Measurements from ENCODE around the gene CNTNAP2. TPM values are rescaled to one million over a fixed set of nuclear protein-coding genes. Genes with fewer than 3 reads are reported as not detected.

CNTNAP2 gene
- total and polyA plus RNA-seq, 11 donors, result 0.01 to 2.6 (median 0.31) TPM; not detected in 3

DNA sequence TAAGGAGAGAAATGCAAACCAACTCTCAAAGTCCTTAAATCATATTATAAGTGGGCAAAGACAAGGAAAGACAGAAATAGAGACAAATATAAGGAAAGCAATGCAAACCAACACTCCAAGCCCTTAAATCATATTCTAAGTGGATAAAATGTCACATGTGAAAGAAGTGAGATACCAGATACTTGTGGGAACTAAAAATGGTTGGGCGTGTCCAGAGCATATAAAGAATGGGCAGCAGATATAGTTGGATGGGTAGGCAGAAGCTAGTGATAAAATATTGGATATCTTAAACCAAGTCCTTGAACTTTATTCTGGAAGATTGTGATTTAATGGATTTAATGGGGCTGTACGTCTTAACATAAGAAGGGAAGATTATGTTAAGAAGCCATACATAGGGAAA lies 1408.7 kb downstream of the CNTNAP2 start:
- no peaks in the 10 kb centered on the region for H3K36me3 ChIP-seq
- H3K9me3 ChIP-seq, result no peaks in the 10 kb centered on the region
- no peak for DNase-seq
- H3K27ac ChIP-seq, result no peak overlapping the region
- no peaks in the 10 kb centered on the region for H3K27me3 ChIP-seq
- H3K4me1 ChIP-seq, result no peaks in the 10 kb centered on the region
- 61 to 72% (median 65%) methylated on average over 2 of the region's 2 CpGs for WGBS, 4 donors
- no peak for ATAC-seq
- no peak overlapping the region for H3K4me3 ChIP-seq
- no peak for TF ChIP-seq POLR2A (IDR thresholded peaks at IDR 0.05)
- TF ChIP-seq, protein P1, sequence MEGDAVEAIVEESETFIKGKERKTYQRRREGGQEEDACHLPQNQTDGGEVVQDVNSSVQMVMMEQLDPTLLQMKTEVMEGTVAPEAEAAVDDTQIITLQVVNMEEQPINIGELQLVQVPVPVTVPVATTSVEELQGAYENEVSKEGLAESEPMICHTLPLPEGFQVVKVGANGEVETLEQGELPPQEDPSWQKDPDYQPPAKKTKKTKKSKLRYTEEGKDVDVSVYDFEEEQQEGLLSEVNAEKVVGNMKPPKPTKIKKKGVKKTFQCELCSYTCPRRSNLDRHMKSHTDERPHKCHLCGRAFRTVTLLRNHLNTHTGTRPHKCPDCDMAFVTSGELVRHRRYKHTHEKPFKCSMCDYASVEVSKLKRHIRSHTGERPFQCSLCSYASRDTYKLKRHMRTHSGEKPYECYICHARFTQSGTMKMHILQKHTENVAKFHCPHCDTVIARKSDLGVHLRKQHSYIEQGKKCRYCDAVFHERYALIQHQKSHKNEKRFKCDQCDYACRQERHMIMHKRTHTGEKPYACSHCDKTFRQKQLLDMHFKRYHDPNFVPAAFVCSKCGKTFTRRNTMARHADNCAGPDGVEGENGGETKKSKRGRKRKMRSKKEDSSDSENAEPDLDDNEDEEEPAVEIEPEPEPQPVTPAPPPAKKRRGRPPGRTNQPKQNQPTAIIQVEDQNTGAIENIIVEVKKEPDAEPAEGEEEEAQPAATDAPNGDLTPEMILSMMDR (IDR thresholded peaks at IDR 0.05), result no peak
- intact Hi-C loops (cut with DNase I), result no loop called here

DNA sequence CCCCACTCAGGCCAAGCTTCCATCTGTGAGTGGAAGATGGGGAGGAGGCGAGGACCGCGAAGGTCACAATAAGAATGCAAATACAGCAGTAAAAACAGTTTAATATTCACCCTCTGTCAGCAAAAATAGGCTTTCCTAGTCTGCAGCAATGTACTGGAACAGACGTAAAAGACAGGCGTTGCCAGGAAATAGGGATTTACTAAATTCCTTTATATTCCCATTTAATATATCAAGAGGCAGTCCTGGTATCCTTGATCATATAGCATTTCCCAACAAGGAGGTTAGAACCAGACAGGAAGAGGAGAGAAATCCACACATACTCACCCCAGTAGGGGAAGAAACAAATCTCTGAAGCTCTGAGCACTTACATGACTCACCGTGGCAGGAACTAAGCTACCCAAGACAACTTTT lies 1419.1 kb downstream of the CNTNAP2 start:
- Histone ChIP-seq H3K27ac (no peak overlapping the region), H3K27me3 (no peaks in the 10 kb centered on the region), H3K4me1 (no peaks in the 10 kb centered on the region), H3K9me3 (peaks cover 0 to 6% (median 0%) of the 10 kb centered on the region in 12 donors), H3K36me3 (no peaks in the 10 kb centered on the region), H3K4me3 (no peak overlapping the region)
- TF ChIP-seq, protein P1 (IDR thresholded peaks at IDR 0.05), result no peak
- no peak for TF ChIP-seq POLR2A (IDR thresholded peaks at IDR 0.05)
- intact Hi-C loops (cut with DNase I), result no loop called here
- DNase-seq (no peak), ATAC-seq (no peak)
- 85 to 93% (median 89%) methylated on average over 6 of the region's 6 CpGs for WGBS, 4 donors

DNA sequence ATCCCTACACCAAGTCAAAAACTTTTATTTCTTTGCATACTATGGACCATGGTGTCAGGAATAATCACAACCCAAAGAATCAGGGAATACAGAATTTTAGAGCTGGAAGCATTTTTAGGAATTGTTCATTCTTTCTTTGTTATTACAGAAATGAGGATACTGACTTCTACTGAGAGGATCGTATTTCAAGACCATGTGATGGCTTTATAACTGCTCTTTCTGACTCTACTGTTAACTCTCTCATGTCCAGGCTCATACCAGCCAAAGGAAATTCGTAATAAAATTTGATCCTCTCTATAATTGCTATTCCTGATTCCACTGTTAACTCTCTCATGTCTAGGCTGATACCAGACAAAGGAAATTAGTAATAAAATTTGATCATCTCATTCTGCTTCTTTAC lies 1423.1 kb downstream of the CNTNAP2 start:
- Histone ChIP-seq H3K9me3 (peaks cover 0 to 15% (median 0%) of the 10 kb centered on the region in 12 donors), H3K4me1 (no peaks in the 10 kb centered on the region), H3K27ac (no peak overlapping the region), H3K4me3 (no peak overlapping the region), H3K27me3 (no peaks in the 10 kb centered on the region), H3K36me3 (no peaks in the 10 kb centered on the region)
- TF ChIP-seq, protein P1 (IDR thresholded peaks at IDR 0.05), result no peak
- no peak for TF ChIP-seq POLR2A (IDR thresholded peaks at IDR 0.05)
- WGBS, 4 donors, result 24 to 39% (median 37%) methylated on average over 2 of the region's 2 CpGs
- ATAC-seq (no peak), DNase-seq (no peak)
- intact Hi-C loops (cut with DNase I), result no loop called here

DNA sequence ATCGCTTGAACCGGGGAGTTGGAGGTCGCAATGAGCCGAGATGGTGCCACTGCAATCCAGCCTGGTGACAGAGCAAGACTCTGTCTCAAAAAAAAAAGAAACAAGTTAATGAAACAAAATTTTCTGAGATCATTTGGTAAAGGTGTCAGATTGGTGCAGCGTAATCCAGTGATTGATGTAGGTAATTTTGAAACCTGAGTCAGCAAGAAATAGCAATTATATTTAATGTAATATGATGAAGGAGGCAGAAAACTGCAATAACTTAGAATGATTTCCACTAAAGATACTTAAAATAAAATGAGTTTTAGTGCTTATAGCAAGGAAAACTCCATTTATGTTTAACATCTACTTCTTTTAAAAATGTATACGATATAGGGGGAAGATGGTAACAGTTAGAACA lies 1424.1 kb downstream of the CNTNAP2 start:
- Histone ChIP-seq H3K4me3 (no peak overlapping the region), H3K9me3 (peaks cover 0 to 15% (median 0%) of the 10 kb centered on the region in 12 donors), H3K4me1 (no peaks in the 10 kb centered on the region), H3K36me3 (no peaks in the 10 kb centered on the region), H3K27ac (no peak overlapping the region), H3K27me3 (no peaks in the 10 kb centered on the region)
- WGBS, 4 donors, result 83 to 90% (median 87%) methylated on average over 6 of the region's 6 CpGs
- no peak for DNase-seq
- no peak for TF ChIP-seq POLR2A (IDR thresholded peaks at IDR 0.05)
- TF ChIP-seq, protein P1 (IDR thresholded peaks at IDR 0.05), result no peak
- no peak for ATAC-seq
- intact Hi-C loops (cut with DNase I), result no loop called here

Measured in heart left ventricle (tissue), 16 donors.